GM21737 (cell line): ENCODE data around the gene INTS11.

ENCODE experiments used
- ATAC-seq: cut with Tn5 transposase; IDR thresholded peaks from one replicate; pipeline ENCODE4 v1.9.1; 2021; ENCODE audit warnings: mild to moderate bottlenecking, moderate library complexity; ENCODE audit not compliant: unreplicated experiment

Gene INTS11

GRCh38 chr1:1287288-1288110 is 37.0 kb downstream of the INTS11 start:
- no peak for ATAC-seq

GRCh38 chr1:1286313-1287261 is 37.9 kb downstream of the INTS11 start:
- no peak for ATAC-seq

- ATAC-seq: no peak
These were observed 38.7 kb downstream of the INTS11 start for GRCh38 chr1:1285611-1286311.

- no peak for ATAC-seq
These were observed 39.3 kb downstream of the INTS11 start for GRCh38 chr1:1285102-1285571.

GRCh38 chr1:1284221-1285101 is 40.0 kb downstream of the INTS11 start:
- no peak for ATAC-seq

- no peak for ATAC-seq
These were observed 40.6 kb downstream of the INTS11 start for GRCh38 chr1:1283821-1284220.

GRCh38 chr1:1282998-1283397 is 41.5 kb downstream of the INTS11 start:
- no peak for ATAC-seq

GRCh38 chr1:1281533-1282321 is 42.7 kb downstream of the INTS11 start:
- no peak for ATAC-seq

GRCh38 chr1:1280782-1281481 is 43.5 kb downstream of the INTS11 start:
- no peak for ATAC-seq

GRCh38 chr1:1279028-1279427 is 45.4 kb downstream of the INTS11 start:
- no peak for ATAC-seq

GRCh38 chr1:1278620-1279019 is 45.8 kb downstream of the INTS11 start:
- ATAC-seq: no peak

GRCh38 chr1:1275836-1276235 is 48.6 kb downstream of the INTS11 start:
- ATAC-seq: no peak

GRCh38 chr1:1274931-1275431 is 49.5 kb downstream of the INTS11 start:
- no peak for ATAC-seq

GRCh38 chr1:1274299-1274930 is 50.0 kb downstream of the INTS11 start:
- peak; percentile 16 for ATAC-seq

- peak; percentile 86 for ATAC-seq
These were observed 50.8 kb downstream of the INTS11 start, which contains the start of gene UBE2J2 for GRCh38 chr1:1273512-1274298. Gene UBE2J2 (minus strand): TSS chr1:1273854. CDS start chr1:1267992, 5,862 bp downstream.

- peak; percentile 10 for ATAC-seq
These were observed 51.3 kb downstream of the INTS11 start for GRCh38 chr1:1273209-1273511.
